HG03521 (cell line): Measurements from ENCODE around the gene NF1.
"Not testable (repeated sequence)": the region's sequence is repeated elsewhere in the genome, so short reads cannot be mapped to it uniquely, and the experiment has no call there.

ENCODE experiments used
- ATAC-seq: cut with Tn5 transposase; IDR thresholded peaks from one replicate; pipeline ENCODE4 v1.9.1; 2021; ENCODE audit warnings: mild to moderate bottlenecking, moderate library complexity; ENCODE audit not compliant: unreplicated experiment

Gene NF1

GRCh38 chr17:31320241-31320640, 225.5 kb downstream of the NF1 start:
- no peak for ATAC-seq

GRCh38 chr17:31320791-31321190, 226.0 kb downstream of the NF1 start:
- ATAC-seq = no peak

- peak; percentile 29 for ATAC-seq
Measured at GRCh38 chr17:31321481-31321880, 226.7 kb downstream of the NF1 start, which contains the start of gene EVI2A. TSS of gene EVI2A (minus strand) at chr17:31321622. CDS start at chr17:31319013, 2,609 bp downstream.

GRCh38 chr17:31321966-31322365, 227.2 kb downstream of the NF1 start:
- no peak for ATAC-seq

GRCh38 chr17:31323551-31323950, 228.8 kb downstream of the NF1 start:
- no peak for ATAC-seq

- no peak for ATAC-seq
Measured at GRCh38 chr17:31327534-31328159, 232.9 kb downstream of the NF1 start.

GRCh38 chr17:31328160-31328535, 233.4 kb downstream of the NF1 start:
- no peak for ATAC-seq

GRCh38 chr17:31329221-31329620, 234.4 kb downstream of the NF1 start:
- no peak for ATAC-seq

GRCh38 chr17:31339906-31340661, 245.3 kb downstream of the NF1 start:
- no peak for ATAC-seq

GRCh38 chr17:31345191-31345747, 250.5 kb downstream of the NF1 start:
- not testable (repeated sequence) for ATAC-seq

GRCh38 chr17:31349454-31349853, 254.7 kb downstream of the NF1 start:
- ATAC-seq = no peak

- ATAC-seq = no peak
Measured at GRCh38 chr17:31355935-31356334, 261.2 kb downstream of the NF1 start.

GRCh38 chr17:31357091-31357490, 262.3 kb downstream of the NF1 start:
- no peak for ATAC-seq

GRCh38 chr17:31357839-31358394, 263.1 kb downstream of the NF1 start:
- no peak for ATAC-seq

GRCh38 chr17:31364012-31364411, 269.2 kb downstream of the NF1 start:
- ATAC-seq = no peak

GRCh38 chr17:31366088-31366487, 271.3 kb downstream of the NF1 start:
- ATAC-seq = no peak

- no peak for ATAC-seq
Measured at GRCh38 chr17:31369266-31369665, 274.5 kb downstream of the NF1 start.

- no peak for ATAC-seq
Measured at GRCh38 chr17:31371511-31372097, 276.8 kb downstream of the NF1 start.

GRCh38 chr17:31373150-31374093, 278.6 kb downstream of the NF1 start:
- ATAC-seq = no peak

GRCh38 chr17:31374094-31374447, 279.3 kb downstream of the NF1 start:
- no peak for ATAC-seq
